ENCODE results near the gene PTPN4.

PTPN4 gene

DNA sequence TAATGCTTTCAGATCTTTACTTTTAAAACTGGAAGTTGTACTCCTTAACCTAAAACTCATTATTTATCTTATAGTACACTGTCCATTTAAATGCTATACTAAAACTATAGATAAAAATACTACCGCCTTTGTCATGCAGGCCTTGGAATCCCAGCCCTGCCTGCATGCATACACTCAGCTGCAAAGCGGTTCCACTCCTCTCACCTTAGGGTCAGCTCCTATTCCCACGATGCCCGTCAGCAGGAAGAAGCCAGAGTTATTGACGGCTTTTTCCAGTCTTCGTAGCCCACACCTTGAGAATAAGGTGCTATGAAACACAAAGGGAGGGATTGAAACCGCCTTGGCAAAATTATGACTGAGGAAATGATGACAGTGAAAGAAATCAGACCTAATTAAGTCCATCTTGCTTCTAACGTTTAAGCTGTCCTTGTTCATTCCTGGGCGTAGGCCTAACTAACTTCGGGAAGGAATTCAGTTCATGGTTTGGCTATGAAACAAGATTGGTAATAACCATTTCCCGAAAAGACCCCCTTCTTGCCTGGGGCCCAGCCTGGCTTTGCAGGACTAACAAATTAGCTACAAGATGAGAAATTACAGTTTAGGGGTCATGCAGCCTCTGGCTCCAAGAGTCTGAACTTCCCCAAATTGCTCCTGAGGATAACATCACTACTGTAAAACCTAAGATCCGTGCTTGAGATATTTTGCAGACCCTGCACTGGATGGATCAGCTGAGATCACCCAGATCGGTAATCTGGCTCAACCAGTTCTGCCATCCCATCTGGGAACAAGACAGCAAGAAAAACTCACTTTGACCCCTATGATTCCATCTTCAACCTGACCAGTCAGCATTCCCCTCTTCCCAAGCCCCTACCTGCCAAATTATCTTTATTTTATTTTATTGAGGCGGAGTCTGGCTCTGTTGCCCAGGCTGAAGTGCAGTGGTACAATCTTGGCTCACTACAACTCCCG lies 270.2 kb downstream of the PTPN4 start:
- no peak for DNase-seq

- no peak for DNase-seq
Measured at GRCh38 chr2:120032297-120032696, 272.6 kb downstream of the PTPN4 start.
